Cardiac muscle cell (in vitro differentiated cells and primary cell): Measurements from ENCODE around the gene RTCA. TPM values are rescaled to one million over a fixed set of nuclear protein-coding genes. Genes with fewer than 3 reads are reported as not detected.
"Not testable (repeated sequence)": the region's sequence is repeated elsewhere in the genome, so short reads cannot be mapped to it uniquely, and the experiment has no call there.

Source experiments
- DNase-seq, 2 donors: peaks; one replicate each; pipeline versions ENCODE4 v3.0.0 to v3.0.0-alpha.2; 2010 to 2017; ENCODE audit warnings: low read depth in 1 of 2, low spot score in 1 of 2
- H3K27ac ChIP-seq: fragments of 200-600 bp; sonication (generic); 2 replicates; pipeline ENCODE4 v1.5.1; 2016
- H3K27me3 ChIP-seq: fragments of 200-600 bp; sonication (generic); 2 replicates; pipeline ENCODE4 v1.6.0; 2016; ENCODE audit warnings: control low read depth
- H3K36me3 ChIP-seq: fragments of 200-600 bp; sonication (generic); 2 replicates; pipeline ENCODE4 v1.5.1; 2016; ENCODE audit warnings: control low read depth
- H3K4me1 ChIP-seq: fragments of 200-600 bp; sonication (generic); 2 replicates; pipeline ENCODE4 v1.8.1; 2017; ENCODE audit warnings: low read depth, mild to moderate bottlenecking, mixed run types
- H3K4me3 ChIP-seq: fragments of 200-600 bp; sonication (generic); 2 replicates; pipeline ENCODE4 v1.5.1; 2016; ENCODE audit warnings: mild to moderate bottlenecking
- H3K9me3 ChIP-seq: fragments of 200-600 bp; sonication (generic); 2 replicates; pipeline ENCODE4 v1.5.1; 2017; ENCODE audit warnings: low read depth, mild to moderate bottlenecking, control low read depth
- polyA plus RNA-seq: library from polyadenylated mRNA; unstranded; fragments of >200 nt; fragmentation: Nextera tagmentation; extraction: Ambion mirVana; gene quantifications from 2 replicates; pipeline ENCODE4 v1.2.1, GENCODE V29; 2016
- total RNA-seq: library from RNA; depleted of rRNA; stranded (reverse); fragments of >200 nt; gene quantifications from 2 replicates; pipeline ENCODE4 v1.2.3, GENCODE V29; 2016
- TF ChIP-seq, protein P1 (sequence below): IDR thresholded peaks from 2 replicates; pipeline ENCODE4 v1.5.1; 2012; ENCODE audit warnings: low read depth, mild to moderate bottlenecking, low read length

Gene RTCA
- total and polyA plus RNA-seq, 2 experiments from 2014 or later = 36.1 to 40.5 TPM

DNA sequence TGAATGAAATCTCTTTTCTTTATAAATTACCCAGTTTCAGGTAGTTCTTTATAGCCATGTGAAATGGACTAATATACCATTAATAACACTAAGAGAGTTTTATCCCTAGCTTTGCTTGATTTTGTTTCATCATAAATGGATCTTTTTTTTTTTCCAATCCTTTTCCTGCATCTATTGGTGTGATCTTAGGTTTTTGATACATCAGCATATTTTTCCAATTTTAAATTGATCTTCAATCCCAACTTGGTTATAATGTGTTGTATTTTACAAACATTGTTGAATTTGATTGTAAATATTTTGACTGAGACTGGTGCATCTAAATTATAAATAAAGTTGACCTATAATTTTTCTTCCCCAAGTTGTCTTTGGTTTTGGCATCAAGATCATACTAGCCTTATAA, 4.3 kb upstream of the RTCA start:
- Histone ChIP-seq H3K36me3 (no peaks in the 10 kb centered on the region), H3K9me3 (no peaks in the 10 kb centered on the region), H3K4me3 (no peak overlapping the region), H3K4me1 (no peaks in the 10 kb centered on the region), H3K27ac (no peak overlapping the region), H3K27me3 (no peaks in the 10 kb centered on the region)
- TF ChIP-seq, protein P1, sequence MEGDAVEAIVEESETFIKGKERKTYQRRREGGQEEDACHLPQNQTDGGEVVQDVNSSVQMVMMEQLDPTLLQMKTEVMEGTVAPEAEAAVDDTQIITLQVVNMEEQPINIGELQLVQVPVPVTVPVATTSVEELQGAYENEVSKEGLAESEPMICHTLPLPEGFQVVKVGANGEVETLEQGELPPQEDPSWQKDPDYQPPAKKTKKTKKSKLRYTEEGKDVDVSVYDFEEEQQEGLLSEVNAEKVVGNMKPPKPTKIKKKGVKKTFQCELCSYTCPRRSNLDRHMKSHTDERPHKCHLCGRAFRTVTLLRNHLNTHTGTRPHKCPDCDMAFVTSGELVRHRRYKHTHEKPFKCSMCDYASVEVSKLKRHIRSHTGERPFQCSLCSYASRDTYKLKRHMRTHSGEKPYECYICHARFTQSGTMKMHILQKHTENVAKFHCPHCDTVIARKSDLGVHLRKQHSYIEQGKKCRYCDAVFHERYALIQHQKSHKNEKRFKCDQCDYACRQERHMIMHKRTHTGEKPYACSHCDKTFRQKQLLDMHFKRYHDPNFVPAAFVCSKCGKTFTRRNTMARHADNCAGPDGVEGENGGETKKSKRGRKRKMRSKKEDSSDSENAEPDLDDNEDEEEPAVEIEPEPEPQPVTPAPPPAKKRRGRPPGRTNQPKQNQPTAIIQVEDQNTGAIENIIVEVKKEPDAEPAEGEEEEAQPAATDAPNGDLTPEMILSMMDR = no peak
- no peak for DNase-seq

DNA sequence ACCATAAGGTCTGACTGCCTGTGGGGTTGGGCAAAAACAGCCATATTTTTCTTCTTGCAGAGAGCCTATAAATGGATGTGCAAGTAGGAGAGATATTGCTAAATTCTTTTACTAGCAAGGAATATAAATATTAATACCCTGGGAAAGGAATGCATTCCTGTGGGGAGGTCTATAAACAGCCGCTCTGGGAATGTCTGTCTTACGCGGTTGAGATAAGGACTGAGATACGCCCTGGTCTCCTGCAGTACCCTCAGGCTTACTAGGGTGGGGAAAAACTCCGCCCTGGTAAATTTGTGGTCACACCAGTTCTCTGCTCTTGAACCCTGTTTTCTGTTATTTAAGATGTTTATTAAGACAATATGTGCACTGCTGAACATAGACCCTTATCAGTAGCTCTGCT, 1.9 kb upstream of the RTCA start:
- not testable (repeated sequence) for H3K27ac ChIP-seq, DNase-seq, H3K4me1 ChIP-seq, H3K4me3 ChIP-seq, H3K9me3 ChIP-seq, H3K27me3 ChIP-seq
- H3K36me3 ChIP-seq = peaks cover 12% of the 10 kb centered on the region

DNA sequence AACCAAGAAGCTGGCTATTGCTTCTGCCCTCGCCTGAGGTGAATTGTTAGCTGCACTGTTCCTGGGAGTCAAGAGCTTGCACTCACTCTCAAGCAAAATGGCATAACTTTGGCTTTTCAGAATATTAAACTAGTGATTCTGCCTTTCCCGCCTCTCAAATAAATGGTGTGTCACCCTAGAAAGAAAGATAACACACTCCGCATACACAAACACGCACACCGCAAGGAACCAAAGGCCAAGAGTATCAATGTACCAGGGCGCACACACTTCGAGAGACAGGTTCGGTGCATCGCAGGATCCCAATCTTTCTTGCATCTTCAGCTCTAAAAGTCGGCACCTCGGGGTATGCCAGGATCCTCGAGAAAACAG, 470 bp upstream of the RTCA start:
- Histone ChIP-seq H3K4me3 (peak overlapping the region; percentile 93), H3K36me3 (peaks cover 16% of the 10 kb centered on the region), H3K9me3 (no peaks in the 10 kb centered on the region), H3K4me1 (peaks cover 7% of the 10 kb centered on the region), H3K27ac (peak overlapping the region; percentile 86), H3K27me3 (no peaks in the 10 kb centered on the region)
- TF ChIP-seq, protein P1 = no peak
- peak in 1 of 2 donors; percentile 59 for DNase-seq

DNA sequence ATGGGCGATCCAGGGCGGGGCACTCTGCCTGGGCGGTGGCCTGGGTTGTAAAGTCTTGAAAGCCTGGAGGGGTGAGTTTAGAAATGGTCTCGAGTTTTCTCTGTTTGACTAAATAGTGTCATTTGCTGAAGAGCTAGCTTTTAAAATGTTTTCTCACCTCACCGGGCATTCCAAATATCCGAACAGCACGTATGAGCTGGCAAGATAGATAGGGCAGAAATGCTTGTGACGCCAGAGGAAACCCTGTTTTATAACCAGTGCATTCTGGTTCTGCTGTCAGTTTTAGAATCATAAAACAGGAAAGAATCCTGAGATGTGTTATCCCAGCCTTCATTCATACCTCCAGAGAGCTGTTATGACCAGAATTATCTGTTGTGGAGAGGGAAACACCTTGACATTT, 725 bp downstream of the RTCA start:
- Histone ChIP-seq H3K27ac (peak overlapping the region; percentile 86), H3K4me3 (peak overlapping the region; percentile 93), H3K27me3 (no peaks in the 10 kb centered on the region), H3K36me3 (peaks cover 25% of the 10 kb centered on the region), H3K4me1 (peaks cover 7% of the 10 kb centered on the region), H3K9me3 (no peaks in the 10 kb centered on the region)
- TF ChIP-seq, protein P1 = no peak
- DNase-seq = peak; percentile 3 to 13

DNA sequence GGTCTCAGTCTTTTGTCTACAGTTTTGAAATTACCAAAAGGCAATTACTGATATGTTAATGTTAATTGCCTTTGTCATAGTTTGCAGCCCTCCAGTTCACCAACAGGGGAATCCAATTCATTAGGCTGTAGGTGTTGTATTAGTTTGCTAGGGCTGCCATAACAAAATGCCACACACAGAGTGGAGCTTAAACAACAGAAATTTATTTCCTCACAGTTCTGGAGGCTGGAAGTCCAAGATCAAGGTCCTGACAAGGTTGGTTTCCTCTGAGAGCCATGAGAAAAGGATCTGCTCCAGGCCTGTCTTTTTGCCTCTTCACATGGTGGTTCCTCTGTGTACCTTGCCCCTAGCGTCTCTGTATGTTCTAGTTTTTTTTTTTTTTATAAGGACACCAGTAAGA, 1.3 kb downstream of the RTCA start:
- Histone ChIP-seq H3K4me1 (peaks cover 7% of the 10 kb centered on the region), H3K27me3 (no peaks in the 10 kb centered on the region), H3K9me3 (no peaks in the 10 kb centered on the region), H3K27ac (no peak overlapping the region), H3K36me3 (peaks cover 30% of the 10 kb centered on the region), H3K4me3 (peak overlapping the region; percentile 93)
- no peak for DNase-seq
- TF ChIP-seq, protein P1 = no peak

DNA sequence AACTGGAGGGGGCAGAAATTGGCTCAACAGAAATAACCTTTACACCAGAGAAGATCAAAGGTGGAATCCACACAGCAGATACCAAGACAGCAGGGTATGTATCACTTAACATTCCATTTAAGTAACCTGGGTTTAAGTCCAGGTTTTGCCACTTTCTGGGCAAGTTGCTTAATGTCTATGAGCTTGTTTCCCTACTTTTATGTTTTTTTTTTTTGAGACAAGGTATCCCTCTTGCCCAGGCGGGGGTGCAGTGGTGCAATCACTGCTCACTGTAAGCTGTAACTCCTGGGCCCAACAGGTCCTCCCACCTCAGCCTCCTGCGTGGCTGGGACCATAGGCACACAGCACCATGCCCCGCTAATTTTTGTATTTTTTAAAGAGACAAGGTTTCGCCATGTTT, 2.2 kb downstream of the RTCA start:
- peaks cover 7% of the 10 kb centered on the region for H3K4me1 ChIP-seq
- no peaks in the 10 kb centered on the region for H3K9me3 ChIP-seq
- H3K4me3 ChIP-seq = no peak overlapping the region
- H3K27ac ChIP-seq = no peak overlapping the region
- no peaks in the 10 kb centered on the region for H3K27me3 ChIP-seq
- DNase-seq = no peak
- TF ChIP-seq, protein P1 = no peak
- peaks cover 35% of the 10 kb centered on the region for H3K36me3 ChIP-seq
